HG03135 (cell line): ENCODE data around the gene MRPS5.
"Not testable (repeated sequence)": the region's sequence is repeated elsewhere in the genome, so short reads cannot be mapped to it uniquely, and the experiment has no call there.

Experiments
- ATAC-seq: cut with Tn5 transposase; IDR thresholded peaks from one replicate; pipeline ENCODE4 v1.9.1; 2021; ENCODE audit warnings: mild to moderate bottlenecking, moderate library complexity; ENCODE audit not compliant: unreplicated experiment

Gene MRPS5

DNA sequence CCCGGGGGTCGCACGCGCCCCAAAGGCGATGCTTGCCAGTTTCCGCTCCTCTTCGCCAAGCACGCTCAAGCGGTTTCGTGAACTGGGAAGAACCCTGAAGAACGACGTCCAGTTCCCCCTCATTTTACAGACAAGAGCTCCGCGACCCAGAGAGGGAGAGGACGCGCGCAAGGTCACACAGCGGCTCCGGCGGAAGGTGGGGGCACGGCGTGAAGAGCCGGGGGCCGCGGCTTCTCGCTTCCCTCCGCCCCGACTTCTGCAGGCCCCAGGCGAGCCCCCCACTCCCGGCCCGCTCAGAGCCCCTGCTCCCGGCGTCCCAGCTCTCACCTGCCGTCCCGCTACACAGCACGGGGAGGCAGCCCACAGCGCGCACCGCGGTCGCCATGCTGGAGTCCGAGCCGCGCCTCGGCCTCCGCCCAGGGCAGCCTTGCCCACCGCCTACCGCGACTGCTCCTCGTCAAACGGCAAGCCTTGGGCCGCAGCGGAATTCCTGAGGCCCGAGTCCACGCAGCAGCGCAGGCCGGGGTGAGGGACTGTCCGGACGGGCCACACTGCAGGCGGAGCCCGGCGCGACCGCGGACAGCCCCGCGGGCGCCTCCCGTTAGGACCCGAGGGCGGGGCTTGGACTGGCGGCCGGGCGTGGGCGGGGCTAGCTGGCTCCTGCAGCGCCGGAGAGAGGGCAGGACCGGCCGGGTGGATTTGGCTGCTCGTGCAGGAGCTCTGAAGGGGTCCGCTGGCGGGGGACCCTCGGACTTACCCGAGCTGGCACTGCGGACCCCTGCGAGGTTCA lies at the start of gene MRPS5:
Gene MRPS5 (minus strand): TSS at position 402 of the 790 bp plus-strand sequence. CDS start 17 bp downstream, at position 385.
- peak; percentile 93 for ATAC-seq

DNA sequence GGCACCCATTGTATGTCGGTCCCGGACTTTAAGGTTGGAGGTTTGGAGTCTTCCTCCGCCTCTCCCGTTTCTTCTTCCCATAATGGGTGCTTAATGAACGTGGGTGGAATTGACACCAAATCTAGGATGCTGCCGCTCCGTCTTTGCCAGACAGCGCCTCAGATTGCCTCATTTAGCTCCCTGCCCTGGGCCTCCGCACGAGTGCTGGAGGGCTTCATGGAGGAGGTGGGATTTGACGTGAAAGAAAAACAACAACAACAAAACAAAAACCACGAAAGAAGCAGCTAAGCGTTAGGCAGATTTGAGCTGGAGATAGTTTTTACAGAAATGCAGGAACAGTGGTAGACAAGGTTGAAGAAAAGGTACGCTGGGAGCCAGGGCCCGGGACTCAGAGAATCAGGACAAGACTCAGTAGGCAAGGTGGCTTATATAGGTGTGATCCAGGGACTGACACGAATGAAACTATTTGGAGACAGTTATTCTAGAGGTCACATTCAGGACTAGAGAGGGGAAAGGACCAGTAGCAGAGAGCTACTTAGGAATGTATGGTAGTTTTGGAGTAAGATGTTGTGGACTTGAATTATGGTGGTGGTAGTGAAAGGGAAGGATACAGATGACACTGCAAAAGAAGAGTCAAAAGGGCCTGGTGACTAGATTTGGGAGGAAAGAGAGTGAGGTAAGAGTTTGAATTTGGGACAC lies 44.6 kb upstream of the MRPS5 start:
- no peak for ATAC-seq

DNA sequence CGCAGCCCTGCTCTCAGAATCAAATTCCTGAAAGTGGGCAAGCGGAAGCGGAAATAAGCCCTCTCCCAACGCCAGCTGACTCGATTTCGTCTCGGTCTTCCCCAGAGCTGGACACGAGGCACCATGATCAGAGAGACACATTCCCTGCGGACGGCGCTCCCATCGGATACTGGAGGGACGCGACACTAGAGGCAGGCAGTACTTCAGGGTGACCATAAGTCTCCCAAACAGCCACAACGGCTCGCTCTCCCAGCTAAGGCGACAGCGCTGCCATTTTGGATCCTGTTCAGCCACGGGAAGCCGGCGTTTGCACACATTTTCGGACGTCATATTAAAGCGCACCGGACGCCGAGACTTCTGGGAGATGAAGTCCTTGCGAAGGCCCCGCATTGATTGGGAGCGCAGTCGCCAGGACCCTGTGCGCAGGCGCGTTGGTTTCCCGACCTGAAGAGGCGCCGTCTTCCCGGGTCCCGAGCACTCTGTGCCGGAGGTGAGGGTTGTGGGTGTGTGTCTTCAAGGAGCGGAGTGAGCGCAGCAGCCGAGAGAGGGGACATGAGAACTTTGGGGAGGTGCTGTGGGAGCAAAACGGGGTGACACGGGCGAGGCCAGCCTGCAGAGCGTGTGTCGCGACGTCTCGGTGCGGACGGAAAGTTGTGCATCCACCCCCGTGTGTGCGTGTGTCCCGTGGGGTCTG lies 43.9 kb upstream of the MRPS5 start, which contains the start of gene ZNF2:
Gene ZNF2 (plus strand): TSS at position 439 of the 694 bp plus-strand sequence. CDS start 10,418 bp downstream, outside the sequence.
- ATAC-seq, result peak; percentile 93

DNA sequence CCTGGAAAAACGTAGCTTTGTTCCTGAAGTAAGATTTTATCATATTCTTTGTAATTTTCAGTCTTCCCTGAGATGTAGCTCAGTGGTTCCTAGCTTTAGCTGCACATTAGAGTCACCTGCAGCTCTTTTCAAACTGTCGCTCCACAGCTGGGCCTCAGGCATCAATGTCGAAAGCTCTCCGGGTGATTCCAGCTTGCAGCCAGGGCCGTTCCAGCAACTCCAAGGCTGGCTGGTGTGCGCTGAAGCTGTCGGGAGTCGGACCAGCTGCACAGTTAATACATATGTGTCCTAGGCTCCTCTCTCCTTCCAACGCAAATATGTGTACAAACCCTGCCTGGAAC lies 43.4 kb upstream of the MRPS5 start:
- peak; percentile 18 for ATAC-seq

DNA sequence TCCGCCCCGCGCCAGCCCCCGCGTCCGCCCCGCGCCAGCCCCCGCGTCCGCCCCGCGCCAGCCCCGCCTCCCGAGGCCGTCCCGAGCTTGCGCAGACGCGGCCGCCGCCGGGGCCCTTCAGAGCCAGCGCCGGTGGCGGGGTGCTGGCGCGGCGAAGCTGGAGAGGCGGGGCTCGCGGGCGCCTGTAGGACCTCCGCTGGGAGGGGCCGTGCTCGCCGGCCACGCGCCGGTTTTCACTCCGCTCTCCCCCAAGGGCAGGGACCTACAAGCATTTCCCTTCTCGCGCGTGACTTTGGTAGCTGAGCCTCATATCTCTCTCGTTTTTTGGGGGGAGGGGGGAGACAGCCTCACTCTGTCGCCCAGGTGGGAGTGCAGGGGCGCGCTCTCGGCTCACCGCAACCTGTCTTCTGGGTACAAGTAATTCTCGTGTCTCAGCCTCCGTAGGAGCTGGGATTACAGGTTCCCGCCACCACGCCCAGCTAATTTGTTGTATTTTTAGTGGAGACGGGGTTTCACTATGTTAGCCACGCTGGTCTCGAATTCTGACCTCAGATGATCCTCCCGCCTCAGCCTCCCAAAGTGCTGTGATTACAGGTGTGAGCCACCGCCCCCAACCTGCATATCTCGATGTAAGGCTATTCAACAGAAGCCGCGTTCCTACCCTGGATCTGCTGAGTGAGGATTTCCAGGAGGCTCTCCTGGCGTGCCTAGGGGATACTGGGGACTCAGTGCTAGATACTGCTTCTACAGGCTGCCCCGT lies 38.3 kb upstream of the MRPS5 start, which contains the start of gene ZNF514:
Gene ZNF514 (minus strand): TSS at position 159 of the 760 bp plus-strand sequence. CDS start 6,595 bp downstream, outside the sequence.
- peak; percentile 82 for ATAC-seq

DNA sequence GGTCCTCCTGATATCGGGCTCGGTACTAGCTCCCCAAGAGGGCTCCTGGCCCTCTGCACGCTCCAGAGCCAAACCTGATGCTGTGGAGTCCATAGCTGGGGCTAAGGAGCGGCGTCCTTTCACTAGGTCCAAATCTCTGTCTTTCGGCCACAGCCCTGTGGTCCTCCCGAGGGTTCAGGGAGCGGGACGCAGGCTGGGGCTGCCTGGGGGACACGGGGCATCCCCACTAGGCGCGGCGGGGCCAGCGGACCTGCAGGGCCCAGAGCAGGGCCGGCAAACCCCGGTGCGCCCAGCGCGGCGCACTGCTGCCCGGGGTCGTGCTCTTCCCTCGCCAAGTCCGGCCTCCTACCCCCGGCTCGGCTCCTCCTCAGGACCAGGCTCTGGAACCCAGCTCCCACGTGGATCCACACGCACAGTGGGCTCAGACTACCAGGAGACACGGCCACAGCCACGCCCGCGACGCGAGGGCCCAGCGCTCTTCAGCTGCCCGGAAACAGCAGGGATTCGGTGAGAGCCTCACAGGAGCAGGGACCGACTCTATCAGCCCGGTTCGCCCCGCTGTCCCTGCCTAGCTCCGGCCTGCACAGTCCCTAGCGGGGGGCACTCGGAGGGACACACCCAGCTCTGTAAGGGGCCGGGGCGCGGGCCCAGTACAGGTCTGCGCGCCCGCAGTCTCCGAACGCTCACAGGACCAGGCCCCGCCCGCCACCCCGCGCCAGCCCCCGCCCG lies 37.4 kb upstream of the MRPS5 start:
- peak; percentile 42 for ATAC-seq

DNA sequence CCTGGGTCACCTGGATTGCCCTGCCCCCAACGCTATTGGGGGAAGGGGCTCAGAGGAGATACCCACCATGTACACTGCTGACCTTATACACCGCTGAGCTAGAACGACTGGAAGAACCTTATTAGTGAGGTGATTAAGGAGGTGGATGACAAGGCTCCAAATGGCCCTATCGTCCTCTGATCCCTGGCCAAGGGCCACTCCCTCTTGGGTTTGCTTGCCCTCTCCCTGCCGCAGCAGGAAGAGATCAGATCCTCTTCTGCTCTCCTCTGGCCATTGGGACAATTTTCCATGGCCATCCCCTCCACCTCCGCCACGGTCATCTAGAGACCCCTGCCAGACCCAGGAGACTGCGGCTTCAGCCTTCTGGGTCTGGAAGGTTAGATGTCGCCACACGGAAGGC lies 36.8 kb upstream of the MRPS5 start:
- no peak for ATAC-seq

DNA sequence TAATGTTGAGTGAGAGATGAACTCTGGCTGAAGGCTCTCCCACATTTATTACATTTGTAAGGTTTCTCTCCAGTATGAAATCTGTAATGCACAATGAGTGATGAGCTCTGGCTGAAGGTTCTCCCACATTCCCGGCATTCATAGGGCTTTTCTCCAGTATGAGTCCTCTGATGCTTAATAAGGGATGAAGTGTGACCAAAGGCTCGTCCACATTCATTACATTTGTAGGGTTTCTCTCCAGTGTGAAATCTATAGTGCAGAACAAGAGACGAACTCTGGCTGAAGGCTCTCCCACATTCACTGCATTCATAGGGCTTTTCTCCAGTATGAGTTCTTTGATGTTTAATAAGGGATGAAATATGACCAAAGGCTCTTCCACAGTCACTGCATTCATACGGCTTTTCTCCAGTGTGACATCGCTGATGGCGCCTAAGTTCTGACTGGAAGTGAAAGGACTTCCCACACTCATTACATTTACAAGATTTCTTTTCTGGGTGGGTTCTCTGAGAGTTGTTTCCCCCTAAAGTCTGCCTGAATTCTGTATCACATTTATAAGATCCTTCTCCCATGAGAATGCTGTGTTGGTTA lies 27.9 kb upstream of the MRPS5 start:
- no peak for ATAC-seq

DNA sequence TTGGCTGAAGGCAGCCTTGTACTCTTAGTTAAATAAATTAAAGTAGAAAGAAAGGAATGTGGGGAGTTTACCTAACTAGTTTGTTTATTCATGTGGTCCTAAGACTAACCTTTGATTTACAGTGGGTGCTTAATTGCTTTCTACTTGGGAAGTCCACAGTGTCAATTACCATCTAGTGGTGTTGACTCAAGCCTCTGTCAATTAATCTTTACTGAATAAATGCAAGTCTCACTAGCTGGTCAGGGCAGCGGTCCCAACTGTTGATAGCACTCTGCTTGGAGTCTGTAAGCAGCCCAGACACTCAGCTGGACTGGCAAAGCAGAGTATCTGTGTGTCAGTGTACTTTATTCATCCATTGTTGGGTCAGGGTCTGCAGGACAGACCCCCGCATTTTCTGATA lies 22.2 kb upstream of the MRPS5 start:
- no peak for ATAC-seq

DNA sequence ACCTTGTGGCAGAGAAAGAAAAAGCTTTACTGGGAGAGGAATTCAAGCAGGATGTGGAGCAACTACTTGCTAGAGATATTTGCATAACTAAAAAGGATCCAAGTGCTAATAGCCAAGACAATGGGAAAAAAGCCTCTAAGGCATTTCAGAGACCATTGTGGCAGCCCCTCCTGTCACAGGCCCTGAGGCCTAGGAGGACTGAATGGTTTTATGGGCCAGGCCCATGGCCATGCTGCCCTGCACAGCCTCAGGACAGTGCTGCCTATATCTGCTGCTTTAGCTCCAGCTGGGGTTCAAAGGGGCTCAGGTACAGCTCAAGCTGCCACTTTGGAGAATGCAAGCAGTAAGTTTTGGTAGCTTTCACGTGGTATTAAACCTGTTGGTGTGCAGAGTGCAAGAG lies 17.1 kb upstream of the MRPS5 start:
- ATAC-seq, result no peak

DNA sequence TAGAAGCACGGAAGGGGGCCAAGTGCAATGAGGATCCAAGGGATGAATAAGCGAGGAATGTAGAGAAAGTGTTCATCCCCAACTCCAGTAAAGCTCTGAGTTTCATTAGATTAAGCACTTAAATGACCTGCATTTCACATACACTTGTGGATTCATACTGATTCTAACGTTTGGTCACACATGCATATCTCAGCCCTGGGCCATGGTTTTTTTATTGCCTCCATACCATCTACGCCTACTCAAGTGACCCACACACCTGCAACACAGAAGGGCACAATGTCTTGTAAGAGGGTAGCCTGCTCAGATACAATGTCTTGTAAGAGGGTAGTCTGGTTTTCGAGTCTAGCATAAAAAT lies 566 bp upstream of the MRPS5 start:
- peak; percentile 6 for ATAC-seq

DNA sequence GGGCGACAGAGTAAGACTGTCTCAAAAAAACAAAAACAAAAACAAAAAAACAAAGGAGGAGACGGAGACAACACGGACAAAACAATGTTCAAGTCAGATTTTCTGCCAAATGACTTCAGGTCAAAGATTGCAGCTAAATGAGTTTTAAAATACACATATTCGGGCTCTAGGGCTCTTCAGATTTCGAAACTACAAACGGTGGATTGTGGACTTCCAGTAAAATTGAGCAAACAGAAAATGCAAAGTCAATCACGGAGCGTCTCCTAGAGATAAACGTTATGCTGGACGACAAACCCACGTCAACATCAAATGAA lies 558 bp downstream of the MRPS5 start:
- ATAC-seq, result peak; percentile 3

DNA sequence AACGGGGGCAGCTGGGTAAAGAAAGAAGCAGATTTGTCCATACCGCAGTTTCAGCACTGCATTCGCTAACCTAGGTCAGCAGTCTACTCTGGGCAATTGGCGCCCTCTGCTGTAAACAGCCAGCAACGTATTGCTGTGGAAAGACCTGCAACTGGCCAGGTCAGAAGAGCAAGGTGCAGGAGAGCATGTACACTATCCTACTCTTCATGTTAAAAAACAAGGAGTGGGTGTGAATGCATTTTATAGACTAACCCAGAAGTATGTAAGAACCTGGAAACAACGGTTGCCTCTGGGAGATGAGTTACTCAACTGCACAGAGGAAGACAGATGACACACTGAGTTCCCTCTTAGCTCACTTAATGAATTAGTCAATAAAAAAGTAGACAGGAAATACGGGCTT lies 6.2 kb downstream of the MRPS5 start:
- peak; percentile 94 for ATAC-seq

DNA sequence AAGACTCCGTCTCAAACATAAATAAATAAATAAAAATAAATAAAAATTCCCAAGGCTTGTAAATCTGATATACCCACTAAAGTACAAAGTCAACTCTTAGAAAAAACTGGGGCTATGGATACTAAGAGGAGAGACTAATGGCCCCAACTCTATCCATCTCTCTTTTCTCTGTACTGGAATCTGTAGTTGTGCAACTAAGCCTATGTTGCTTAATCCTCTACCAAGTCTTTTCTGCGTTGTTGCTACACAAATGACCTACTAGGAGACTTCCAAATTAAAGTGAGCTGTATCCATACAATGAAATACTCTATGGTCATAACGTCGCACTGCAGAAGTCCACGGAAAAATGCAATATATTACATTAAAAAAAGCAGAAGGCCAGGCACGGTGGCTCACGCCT lies 8.1 kb downstream of the MRPS5 start:
- no peak for ATAC-seq

DNA sequence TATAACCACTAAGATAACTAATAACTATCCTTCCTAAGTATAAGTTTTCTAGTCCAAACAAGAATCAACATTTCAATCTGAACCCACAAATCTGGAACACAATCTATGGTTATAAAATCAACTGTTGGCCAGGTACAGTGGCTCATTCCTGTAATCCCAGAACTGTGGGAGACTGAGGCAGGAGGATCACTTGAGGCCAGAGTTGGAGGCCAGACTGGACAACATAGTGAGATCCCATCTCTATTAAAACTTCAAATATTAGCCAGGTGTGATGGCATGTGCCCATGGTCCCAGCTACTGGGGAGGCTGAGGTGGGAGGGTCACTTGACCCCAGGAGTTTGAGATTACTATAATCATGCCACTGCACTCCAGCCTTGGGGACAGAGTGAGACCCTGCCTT lies 11.2 kb downstream of the MRPS5 start:
- ATAC-seq, result no peak

DNA sequence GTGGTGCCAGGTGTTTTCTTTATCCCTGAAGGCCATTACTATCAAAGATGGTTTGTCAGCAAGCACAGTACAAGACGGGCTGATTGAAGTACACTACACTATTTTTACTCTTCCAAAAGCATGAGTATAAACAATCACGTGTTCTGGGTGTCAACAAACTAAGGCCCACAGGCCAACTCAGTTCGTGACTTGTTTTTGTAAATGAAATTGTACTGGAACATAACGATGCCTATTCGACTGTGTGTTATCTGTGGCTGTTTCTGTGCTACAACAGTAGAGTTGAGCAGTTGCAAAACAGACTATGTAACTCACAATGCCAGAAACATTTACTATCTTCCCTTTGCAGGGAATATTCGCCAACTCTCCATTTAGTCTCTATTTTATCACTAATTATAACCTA lies 12.3 kb downstream of the MRPS5 start:
- no peak for ATAC-seq

DNA sequence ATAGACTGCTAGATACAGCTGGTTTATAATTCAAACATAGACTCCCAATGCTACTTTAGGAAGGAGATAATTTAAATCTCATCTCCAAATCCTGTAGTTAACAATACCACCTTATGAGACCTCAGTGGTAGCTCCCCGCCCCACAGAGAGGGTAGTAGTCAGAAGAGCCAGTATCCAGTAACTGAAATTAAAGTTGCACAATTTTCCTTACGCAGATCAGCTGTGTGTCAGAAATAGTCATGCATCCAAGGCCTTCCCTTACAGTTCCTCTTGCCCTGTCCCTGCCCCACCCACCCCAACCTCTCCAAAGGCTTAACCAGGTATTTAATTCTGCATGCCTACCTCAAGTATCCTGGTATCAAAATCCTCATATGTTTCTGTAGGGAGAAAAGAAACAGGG lies 15.5 kb downstream of the MRPS5 start:
- no peak for ATAC-seq

DNA sequence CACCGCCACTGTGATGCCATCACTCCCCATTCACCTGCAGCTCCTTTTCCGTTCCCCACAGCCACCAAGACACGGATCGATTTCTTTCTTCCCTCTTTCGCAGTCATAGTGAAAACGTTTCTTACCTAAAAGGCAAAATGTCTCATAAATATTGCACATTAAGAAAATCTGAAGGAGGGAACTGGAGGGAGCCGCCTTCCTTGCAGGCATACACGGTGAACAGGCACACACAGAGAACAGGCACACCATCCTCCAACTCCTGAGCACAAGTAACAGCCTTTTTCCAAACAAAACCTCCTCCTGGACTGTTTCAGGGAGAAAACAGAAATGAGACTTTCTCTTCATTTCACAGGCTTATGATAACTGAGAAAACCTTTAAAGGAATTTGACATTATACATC lies 17.0 kb downstream of the MRPS5 start:
- ATAC-seq, result no peak

DNA sequence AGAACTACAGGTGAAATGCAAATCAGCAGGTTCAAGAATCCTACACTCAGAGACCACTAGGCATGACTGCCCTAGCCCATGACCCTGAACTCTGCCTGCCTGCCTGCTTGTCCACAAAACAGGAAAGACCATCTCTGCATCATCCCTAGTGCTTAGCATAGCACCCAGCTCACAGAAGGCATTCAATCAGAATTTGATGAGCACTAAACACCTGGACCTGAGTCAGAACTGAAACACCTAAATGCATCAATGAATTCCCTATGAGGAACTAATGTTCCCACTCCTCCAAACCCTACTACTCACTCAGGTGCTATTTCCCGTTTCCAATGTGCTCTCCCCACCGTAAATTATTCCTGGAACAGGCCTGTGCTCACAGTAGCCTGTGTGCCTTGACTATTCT lies 21.7 kb downstream of the MRPS5 start:
- ATAC-seq, result no peak

DNA sequence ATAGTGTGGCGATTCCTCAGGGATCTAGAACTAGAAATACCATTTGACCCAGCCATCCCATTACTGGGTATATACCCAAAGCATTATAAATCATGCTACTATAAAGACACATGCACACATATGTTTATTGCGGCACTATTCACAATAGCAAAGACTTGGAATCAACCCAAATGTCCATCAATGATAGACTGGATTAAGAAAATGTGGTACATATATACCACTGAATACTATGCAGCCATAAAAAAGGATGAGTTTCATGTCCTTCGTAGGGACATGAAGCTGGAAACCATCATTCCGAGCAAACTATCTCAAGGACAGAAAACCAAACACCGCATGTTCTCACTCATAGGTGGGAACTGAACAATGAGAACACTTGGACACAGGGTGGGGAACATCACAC lies 23.3 kb downstream of the MRPS5 start:
- ATAC-seq, result not testable (repeated sequence)
